EL (cell line): ENCODE measurements around the gene MAP1A.
"Not testable (repeated sequence)": the region's sequence is repeated elsewhere in the genome, so short reads cannot be mapped to it uniquely, and the experiment has no call there.

ENCODE experiments used
- DNase-seq: peaks from one replicate; pipeline ENCODE4 v3.0.0-alpha.2; 2016

MAP1A gene

GRCh38 chr15:43531018-43531670, 13.7 kb downstream of the MAP1A start:
- DNase-seq: no peak

DNA sequence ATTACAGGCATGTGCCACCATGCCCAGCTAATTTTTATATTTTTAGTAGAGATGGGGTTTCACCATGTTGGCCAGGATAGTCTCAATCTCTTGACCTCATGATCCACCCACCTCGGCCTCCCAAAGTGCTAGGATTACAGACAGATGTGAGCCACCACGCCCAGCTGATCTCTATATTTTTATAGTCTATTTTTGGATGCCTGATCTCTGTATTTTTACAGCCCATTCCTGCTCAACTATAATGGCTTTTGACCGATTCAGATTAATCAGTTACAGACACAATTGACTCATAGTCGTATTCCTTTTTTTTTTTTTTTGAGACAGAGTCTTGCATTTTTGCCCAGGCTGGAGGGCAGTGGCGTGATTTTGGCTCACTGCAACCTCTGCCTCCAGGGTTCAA, 15.4 kb downstream of the MAP1A start:
- not testable (repeated sequence) for DNase-seq

- no peak for DNase-seq
These were observed 17.5 kb downstream of the MAP1A start for GRCh38 chr15:43534897-43535296.

GRCh38 chr15:43538091-43538490, 20.7 kb downstream of the MAP1A start:
- DNase-seq: no peak

GRCh38 chr15:43541785-43542184, 24.4 kb downstream of the MAP1A start:
- DNase-seq: no peak

DNA sequence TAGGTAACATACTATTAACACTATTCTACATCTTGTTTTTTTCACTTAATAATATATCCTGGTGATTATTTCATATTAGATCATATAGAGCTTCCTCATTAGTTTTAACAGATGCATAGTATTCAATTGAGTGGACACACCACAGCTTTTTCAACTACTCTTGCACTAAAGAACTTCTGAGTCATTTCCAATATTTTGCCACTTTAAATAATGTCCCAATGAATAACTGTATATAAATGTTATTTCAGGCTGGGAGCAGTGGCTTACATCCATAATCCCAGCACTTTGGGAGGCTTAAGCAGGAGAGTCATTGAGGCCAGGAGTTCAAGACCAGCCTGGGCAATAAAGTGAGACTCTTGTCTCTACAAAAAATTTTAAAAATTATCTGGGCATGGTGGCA, 26.9 kb downstream of the MAP1A start:
- DNase-seq: peak; percentile 13

DNA sequence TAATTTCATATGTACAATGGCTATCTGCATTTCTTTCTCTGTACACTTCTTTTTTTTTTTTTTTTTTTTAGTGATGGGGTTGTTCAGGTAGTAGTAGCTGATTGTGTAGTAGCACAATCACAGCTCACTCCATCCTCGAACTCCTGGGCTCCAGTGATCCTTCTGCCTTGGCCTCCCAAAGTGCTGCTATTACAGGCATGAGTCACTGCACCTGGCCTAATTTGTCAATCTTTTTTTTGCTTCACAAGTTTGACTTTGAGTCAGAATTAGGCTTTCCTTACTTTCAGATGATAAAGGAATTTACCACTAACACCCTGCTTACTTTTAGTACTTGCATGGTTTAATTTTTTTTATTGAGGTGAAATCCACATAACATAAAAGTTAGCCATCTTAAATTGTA, 28.0 kb downstream of the MAP1A start:
- no peak for DNase-seq

DNA sequence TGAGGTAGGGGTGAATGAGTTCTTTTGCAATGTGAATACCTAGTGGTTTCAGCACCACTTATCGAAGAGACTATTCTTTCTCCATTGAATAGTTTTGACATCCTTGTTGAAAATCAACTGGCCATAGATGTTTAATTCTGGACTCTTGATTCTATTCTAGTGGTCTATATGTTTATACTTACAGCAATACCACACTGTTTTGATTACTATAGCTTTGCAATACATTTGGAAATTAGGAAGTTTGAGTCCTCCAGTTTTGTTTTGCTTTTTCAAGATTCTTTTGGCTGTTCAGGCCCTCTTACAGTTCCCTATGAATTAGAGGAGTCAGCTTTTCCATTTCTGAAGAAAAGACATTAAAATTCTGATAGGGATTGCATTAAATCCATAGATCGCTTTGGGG, 30.1 kb downstream of the MAP1A start:
- no peak for DNase-seq

- DNase-seq: peak; percentile 52
These were observed 33.3 kb downstream of the MAP1A start for GRCh38 chr15:43550527-43551363.

- DNase-seq: no peak
These were observed 34.8 kb downstream of the MAP1A start for GRCh38 chr15:43552256-43552655.

DNA sequence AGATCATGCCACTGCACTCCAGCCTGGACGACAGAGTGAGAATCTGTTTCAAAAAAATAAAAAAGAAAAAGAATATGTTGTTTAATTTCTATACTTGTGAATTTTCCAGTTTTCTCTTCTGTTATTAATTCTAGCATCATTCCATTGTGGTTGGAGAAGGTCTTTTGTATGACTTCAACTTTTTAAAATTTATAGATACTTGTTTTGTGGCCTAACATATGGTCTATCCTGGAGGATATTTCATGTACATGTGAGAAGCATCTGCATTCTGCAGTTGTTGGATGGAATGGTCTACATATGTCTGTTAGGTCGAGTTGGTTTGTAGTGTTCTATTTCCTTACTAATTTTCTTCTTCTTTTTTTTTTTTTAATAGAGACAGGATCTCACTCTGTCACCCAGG, 35.6 kb downstream of the MAP1A start:
- DNase-seq: no peak

GRCh38 chr15:43562753-43563152, 45.3 kb downstream of the MAP1A start:
- DNase-seq: not testable (repeated sequence)

GRCh38 chr15:43563793-43564192, 46.4 kb downstream of the MAP1A start:
- not testable (repeated sequence) for DNase-seq

- DNase-seq: not testable (repeated sequence)
These were observed 49.2 kb downstream of the MAP1A start for GRCh38 chr15:43566615-43567014.

- not testable (repeated sequence) for DNase-seq
These were observed 57.2 kb downstream of the MAP1A start for GRCh38 chr15:43574607-43575006.
